Breast epithelium (tissue), 4 donors: ENCODE measurements around the gene CPA5. TPM values are rescaled to one million over a fixed set of nuclear protein-coding genes. Genes with fewer than 3 reads are reported as not detected.

Experiments used
- DNase-seq, 2 donors: peaks; one replicate each; pipeline ENCODE4 v3.0.0-alpha.2; 2019; ENCODE audit warnings: low spot score in 2 of 2
- H3K27ac ChIP-seq, 2 donors: fragments of 200-600 bp; sonication (generic) in 1 of 2; one replicate each; pipeline ENCODE4 v1.5.1; 2016 to 2019; ENCODE audit warnings: mild to moderate bottlenecking in 1 of 2
- H3K27me3 ChIP-seq, 2 donors: fragments of 200-600 bp; sonication (generic) in 1 of 2; one replicate each; pipeline versions ENCODE4 v1.5.1 to v1.6.0; 2017 to 2019; ENCODE audit warnings: control low read depth in 1 of 2, mild to moderate bottlenecking in 1 of 2
- H3K36me3 ChIP-seq: fragments of 200-600 bp; one replicate; pipeline ENCODE4 v1.5.1; 2019
- H3K4me1 ChIP-seq, 2 donors: fragments of 200-600 bp; sonication (generic); one replicate each; pipeline ENCODE4 v1.5.1; 2016 to 2019; ENCODE audit warnings: control low read depth in 1 of 2
- H3K4me3 ChIP-seq, 3 donors: fragments of 200-600 bp; sonication (generic); 1 replicate in 2 of 3; 2 replicates in 1 of 3; pipeline ENCODE4 v1.5.1; 2016 to 2019; ENCODE audit warnings: mild to moderate bottlenecking in 3 of 3, moderate library complexity in 2 of 3
- H3K9me3 ChIP-seq, 2 donors: fragments of 200-600 bp; sonication (generic) in 1 of 2; one replicate each; pipeline ENCODE4 v1.5.1; 2016 to 2019; ENCODE audit warnings: control low read depth in 1 of 2
- POLR2A ChIP-seq: fragments of 450-650 bp; IDR thresholded peaks from one replicate; pipeline ENCODE4 v1.6.1; 2016; ENCODE audit warnings: antibody characterized with exemption, mild to moderate bottlenecking, moderate library complexity
- POLR2AphosphoS5 ChIP-seq, 3 donors: sonication (generic); formaldehyde crosslinking; IDR thresholded peaks; one replicate each; pipeline ENCODE4 v1.6.1; 2017; ENCODE audit warnings: antibody characterized with exemption in 3 of 3
- intact Hi-C: fragments of 100-400 bp; cut with DNase I; formaldehyde crosslinking; loops from one replicate; pipeline ENCODE4 v1.15.1; 2023; ENCODE audit warnings: low total_unique reads
- total RNA-seq, 3 donors: library from RNA; depleted of rRNA; stranded (reverse); fragments of >200 nt; gene quantifications; one replicate each; pipeline ENCODE4 v1.1.0, GENCODE V29; 2016
- TF ChIP-seq, protein P1 (sequence below), 3 donors: fragments of 450-650 bp; IDR thresholded peaks; one replicate each; pipeline ENCODE4 v1.5.1; 2016 to 2017; ENCODE audit warnings: antibody characterized with exemption in 3 of 3, mild to moderate bottlenecking in 3 of 3, moderate library complexity in 3 of 3

The CPA5 gene
- total RNA-seq, 3 donors from 2014 or later = not detected

DNA sequence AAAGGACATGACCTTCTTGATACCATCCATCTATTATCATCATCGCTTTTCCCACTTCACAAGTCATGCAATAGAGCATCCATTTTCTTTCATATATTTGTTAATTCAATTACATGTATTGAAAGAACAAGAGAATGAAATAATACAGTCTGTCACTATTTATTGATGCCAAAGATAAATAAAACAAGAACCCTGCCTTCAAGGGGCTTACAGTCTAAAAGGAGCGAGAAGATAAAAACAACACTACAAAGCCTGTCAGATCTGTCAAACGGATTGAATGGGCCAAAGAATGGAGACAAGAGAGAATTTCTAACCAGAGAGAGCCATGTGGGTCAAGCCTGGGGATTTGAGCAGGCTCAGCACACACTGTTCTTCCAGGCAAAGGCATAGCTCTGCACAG is 15.9 kb downstream of the CPA5 start:
- intact Hi-C loops = no loop called here

DNA sequence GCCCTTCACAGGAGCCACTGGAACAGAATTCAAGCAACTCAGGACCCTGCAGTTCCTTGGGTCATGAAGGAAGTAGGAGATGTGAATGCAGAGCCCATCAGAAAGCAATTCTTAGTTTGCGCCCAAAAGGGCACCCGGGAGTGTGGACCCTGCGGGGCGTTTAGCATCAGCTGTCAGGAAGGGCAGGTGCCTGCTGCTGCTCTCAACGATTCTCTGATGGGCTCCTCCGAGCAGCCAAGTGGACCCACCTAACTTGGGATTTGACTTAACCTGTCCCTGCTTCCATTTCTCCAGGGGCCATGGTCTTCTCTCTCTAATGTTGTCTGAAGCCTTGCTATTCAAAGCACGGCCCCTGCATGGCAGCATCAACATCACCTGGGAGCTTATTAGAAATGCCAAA is 17.1 kb downstream of the CPA5 start:
- no peak for DNase-seq
- Histone ChIP-seq H3K27me3 (no peaks in the 10 kb centered on the region), H3K4me1 (peaks cover 1 to 5% of the 10 kb centered on the region in 2 donors), H3K4me3 (no peak overlapping the region), H3K9me3 (peaks cover 0 to 5% of the 10 kb centered on the region in 2 donors), H3K36me3 (no peaks in the 10 kb centered on the region), H3K27ac (no peak overlapping the region)
- TF ChIP-seq POLR2AphosphoS5 (IDR thresholded peaks at IDR 0.05) (no peak), POLR2A (no peak)
- TF ChIP-seq, protein P1, sequence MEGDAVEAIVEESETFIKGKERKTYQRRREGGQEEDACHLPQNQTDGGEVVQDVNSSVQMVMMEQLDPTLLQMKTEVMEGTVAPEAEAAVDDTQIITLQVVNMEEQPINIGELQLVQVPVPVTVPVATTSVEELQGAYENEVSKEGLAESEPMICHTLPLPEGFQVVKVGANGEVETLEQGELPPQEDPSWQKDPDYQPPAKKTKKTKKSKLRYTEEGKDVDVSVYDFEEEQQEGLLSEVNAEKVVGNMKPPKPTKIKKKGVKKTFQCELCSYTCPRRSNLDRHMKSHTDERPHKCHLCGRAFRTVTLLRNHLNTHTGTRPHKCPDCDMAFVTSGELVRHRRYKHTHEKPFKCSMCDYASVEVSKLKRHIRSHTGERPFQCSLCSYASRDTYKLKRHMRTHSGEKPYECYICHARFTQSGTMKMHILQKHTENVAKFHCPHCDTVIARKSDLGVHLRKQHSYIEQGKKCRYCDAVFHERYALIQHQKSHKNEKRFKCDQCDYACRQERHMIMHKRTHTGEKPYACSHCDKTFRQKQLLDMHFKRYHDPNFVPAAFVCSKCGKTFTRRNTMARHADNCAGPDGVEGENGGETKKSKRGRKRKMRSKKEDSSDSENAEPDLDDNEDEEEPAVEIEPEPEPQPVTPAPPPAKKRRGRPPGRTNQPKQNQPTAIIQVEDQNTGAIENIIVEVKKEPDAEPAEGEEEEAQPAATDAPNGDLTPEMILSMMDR (IDR thresholded peaks at IDR 0.05) = no peak
- intact Hi-C loops = no loop called here

More for the DNA sequence above, 15.9 kb downstream of the CPA5 start:
- Histone ChIP-seq H3K27me3 (no peaks in the 10 kb centered on the region), H3K9me3 (peaks cover 0 to 5% of the 10 kb centered on the region in 2 donors), H3K4me1 (peaks cover 8 to 12% of the 10 kb centered on the region in 2 donors), H3K27ac (no peak overlapping the region), H3K4me3 (no peak overlapping the region), H3K36me3 (no peaks in the 10 kb centered on the region)
- TF ChIP-seq POLR2AphosphoS5 (IDR thresholded peaks at IDR 0.05) (no peak), POLR2A (no peak)
- TF ChIP-seq, protein P1 (IDR thresholded peaks at IDR 0.05) = no peak
- DNase-seq = no peak

DNA sequence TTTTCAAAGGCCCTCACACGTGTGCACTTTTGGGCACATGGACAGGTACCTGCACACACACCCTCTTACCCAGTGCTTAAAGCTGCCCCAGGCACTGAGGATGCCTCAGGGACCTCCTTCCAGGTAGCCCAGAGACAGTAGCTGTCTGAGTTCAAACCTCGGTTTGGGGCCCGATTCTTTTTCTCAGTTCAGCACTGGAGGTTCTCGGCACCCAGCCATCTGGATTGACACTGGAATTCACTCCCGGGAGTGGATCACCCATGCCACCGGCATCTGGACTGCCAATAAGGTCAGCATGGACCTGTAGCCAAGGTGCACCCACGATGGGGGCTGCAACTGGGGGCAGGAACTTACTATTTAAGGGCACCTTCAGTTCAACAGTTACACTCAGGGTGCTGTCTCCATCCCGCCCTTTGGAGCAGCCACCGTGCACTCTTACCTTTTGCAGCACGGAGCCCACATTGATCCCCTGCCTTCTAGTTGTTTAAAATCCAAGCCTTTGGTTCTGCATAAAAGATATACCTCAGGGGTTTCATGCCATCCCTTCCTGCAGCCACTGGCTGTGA is 17.7 kb downstream of the CPA5 start:
- Histone ChIP-seq H3K27me3 (no peaks in the 10 kb centered on the region), H3K36me3 (no peaks in the 10 kb centered on the region), H3K4me3 (no peak overlapping the region), H3K9me3 (peaks cover 0 to 5% of the 10 kb centered on the region in 2 donors), H3K27ac (no peak overlapping the region), H3K4me1 (peaks cover 0 to under 1% of the 10 kb centered on the region in 2 donors)
- DNase-seq = no peak
- TF ChIP-seq, protein P1 (IDR thresholded peaks at IDR 0.05) = no peak
- TF ChIP-seq POLR2A = no peak
- no peak for TF ChIP-seq POLR2AphosphoS5 (IDR thresholded peaks at IDR 0.05)
- intact Hi-C loops = no loop called here

DNA sequence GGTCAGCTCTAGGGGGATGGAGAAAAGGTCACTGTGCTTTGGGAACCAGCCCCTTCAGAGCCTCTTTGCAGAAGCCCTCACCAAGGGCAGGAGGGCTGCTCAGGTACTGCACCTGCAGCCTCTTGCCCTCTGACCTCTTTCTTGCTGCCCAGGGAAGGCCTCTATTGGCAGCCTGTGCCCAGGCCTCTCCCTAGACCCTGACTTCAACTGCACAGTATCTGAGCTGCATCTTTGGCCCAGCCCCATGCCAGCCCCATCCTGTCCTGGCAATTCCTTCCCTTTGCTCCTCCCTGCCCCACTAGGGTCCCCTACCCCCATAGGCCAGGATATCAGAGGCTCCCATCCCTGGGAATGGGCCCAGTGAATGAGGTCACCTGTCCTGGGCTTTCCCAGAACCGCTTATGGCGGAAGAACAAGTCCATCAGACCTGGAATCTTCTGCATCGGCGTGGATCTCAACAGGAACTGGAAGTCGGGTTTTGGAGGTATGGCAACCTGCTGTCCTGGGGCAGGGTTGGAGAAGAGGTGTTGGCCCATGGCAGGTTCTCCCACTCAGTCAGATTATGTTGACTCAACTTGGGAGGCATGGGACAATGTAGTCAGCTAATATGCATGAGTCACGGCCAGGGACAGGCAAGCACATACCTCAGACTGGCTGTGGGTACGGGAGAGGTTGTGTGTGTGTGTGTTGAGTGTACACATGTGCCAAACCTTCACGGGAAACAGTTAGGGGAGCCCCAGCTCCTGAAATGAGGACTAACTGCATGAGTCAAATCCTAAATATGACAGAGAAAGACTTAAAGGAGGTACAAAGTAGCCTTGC is 18.6 kb downstream of the CPA5 start:
- TF ChIP-seq POLR2A = no peak
- TF ChIP-seq POLR2AphosphoS5 (IDR thresholded peaks at IDR 0.05) = no peak
- TF ChIP-seq, protein P1 (IDR thresholded peaks at IDR 0.05) = no peak
- H3K9me3 ChIP-seq = peaks cover 0 to 5% of the 10 kb centered on the region in 2 donors
- intact Hi-C loops = no loop called here

DNA sequence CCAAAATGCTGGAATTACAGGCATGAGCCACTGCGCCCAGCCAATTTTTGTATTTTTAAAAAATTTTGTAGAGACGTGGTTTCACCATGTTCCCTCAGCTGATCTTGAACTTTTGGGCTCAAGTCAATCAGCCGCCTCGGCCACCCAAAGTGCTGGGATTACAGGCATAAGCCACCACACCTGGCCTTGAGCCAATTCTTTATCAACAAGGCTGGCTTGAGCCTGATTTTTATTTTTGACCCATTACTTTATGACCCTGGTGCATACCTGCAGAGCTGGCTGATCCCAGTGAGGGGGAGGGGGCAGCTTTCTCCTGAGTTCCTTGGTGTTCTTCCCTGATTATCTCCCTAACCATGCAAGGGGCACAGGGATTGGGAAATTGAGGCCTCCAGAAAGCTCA is 19.8 kb downstream of the CPA5 start:
- peaks cover 0 to 1% of the 10 kb centered on the region in 2 donors for H3K9me3 ChIP-seq
- DNase-seq = no peak
- H3K4me1 ChIP-seq = peaks cover 3 to 8% of the 10 kb centered on the region in 2 donors
- H3K36me3 ChIP-seq = no peaks in the 10 kb centered on the region
- H3K4me3 ChIP-seq = no peak overlapping the region
- H3K27me3 ChIP-seq = no peaks in the 10 kb centered on the region
- TF ChIP-seq POLR2AphosphoS5 (IDR thresholded peaks at IDR 0.05) (no peak), POLR2A (no peak)
- TF ChIP-seq, protein P1 (IDR thresholded peaks at IDR 0.05) = no peak
- intact Hi-C loops = no loop called here
- H3K27ac ChIP-seq = no peak overlapping the region

More for the DNA sequence above, 18.6 kb downstream of the CPA5 start:
- Histone ChIP-seq H3K36me3 (no peaks in the 10 kb centered on the region), H3K4me3 (no peak overlapping the region), H3K4me1 (no peaks in the 10 kb centered on the region), H3K27me3 (no peaks in the 10 kb centered on the region), H3K27ac (peak overlapping the region; percentile 35 to 56)
- DNase-seq = peak; percentile 56 to 60
